IPS DF 4.7 (cell line): ENCODE results near the gene ZNF283.
"Not testable (repeated sequence)": the region's sequence is repeated elsewhere in the genome, so short reads cannot be mapped to it uniquely, and the experiment has no call there.

ENCODE experiments used
- DNase-seq: peaks from one replicate; pipeline ENCODE4 v3.0.0-alpha.2; 2013; ENCODE audit warnings: low spot score; ENCODE audit errors: extremely low read depth

The ZNF283 gene

GRCh38 chr19:43848821-43849220 lies 21.7 kb downstream of the ZNF283 start:
- no peak for DNase-seq

GRCh38 chr19:43858174-43858573 lies 31.1 kb downstream of the ZNF283 start:
- DNase-seq = no peak

GRCh38 chr19:43866923-43867322 lies 39.8 kb downstream of the ZNF283 start:
- not testable (repeated sequence) for DNase-seq

GRCh38 chr19:43872547-43873336 lies 45.6 kb downstream of the ZNF283 start:
- no peak for DNase-seq

GRCh38 chr19:43880483-43880882 lies 53.4 kb downstream of the ZNF283 start:
- DNase-seq = no peak

GRCh38 chr19:43883864-43884263 lies 56.7 kb downstream of the ZNF283 start, which contains the start of gene ZNF404:
Gene ZNF404, minus strand, starts transcription at chr19:43883964.
- DNase-seq = no peak

- no peak for DNase-seq
Measured at GRCh38 chr19:43895727-43896308, 68.7 kb downstream of the ZNF283 start.
